ENCODE measurements around the gene PRDM2. TPM values are rescaled to one million over a fixed set of nuclear protein-coding genes. Genes with fewer than 3 reads are reported as not detected.
A peak's percentile ranks its signal among the peaks of the same experiment; 100 is the strongest.

The PRDM2 gene
- polyA plus RNA-seq, 3 donors, result 35.4 to 39.0 (median 35.6) TPM

- DNase-seq (ENCODE audit: low read depth in 3 of 3, low spot score in 2 of 3), result peak in 1 of 3 donors; percentile 19
These were observed 130.8 kb downstream of the PRDM2 start for GRCh38 chr1:13830616-13831280.

GRCh38 chr1:13832100-13832499 is 132.1 kb downstream of the PRDM2 start:
- no peak for DNase-seq (ENCODE audit: low read depth in 3 of 3, low spot score in 2 of 3)

- DNase-seq (ENCODE audit: low read depth in 3 of 3, low spot score in 2 of 3), result no peak
These were observed 132.5 kb downstream of the PRDM2 start for GRCh38 chr1:13832536-13832935.

DNA sequence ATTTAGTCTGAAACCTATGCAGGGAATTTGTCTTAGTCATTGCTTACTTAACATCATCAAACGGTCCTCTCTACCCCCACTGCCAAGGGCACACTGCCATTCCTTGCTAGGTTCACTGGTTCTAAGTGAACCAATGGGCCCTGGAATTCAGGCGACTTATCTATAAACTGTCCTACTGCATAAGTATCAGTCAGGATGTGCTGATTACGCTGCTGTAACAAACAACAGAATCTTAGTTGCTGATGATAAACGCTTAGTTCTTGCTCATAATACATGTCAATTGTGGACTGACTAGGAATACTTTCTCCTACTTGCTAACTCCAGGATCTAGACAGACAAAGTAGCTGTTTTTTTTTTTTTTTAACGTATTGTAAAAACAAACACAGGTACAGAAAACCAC is 136.1 kb downstream of the PRDM2 start:
- no peak for DNase-seq (ENCODE audit: low read depth in 3 of 3, low spot score in 2 of 3)

DNA sequence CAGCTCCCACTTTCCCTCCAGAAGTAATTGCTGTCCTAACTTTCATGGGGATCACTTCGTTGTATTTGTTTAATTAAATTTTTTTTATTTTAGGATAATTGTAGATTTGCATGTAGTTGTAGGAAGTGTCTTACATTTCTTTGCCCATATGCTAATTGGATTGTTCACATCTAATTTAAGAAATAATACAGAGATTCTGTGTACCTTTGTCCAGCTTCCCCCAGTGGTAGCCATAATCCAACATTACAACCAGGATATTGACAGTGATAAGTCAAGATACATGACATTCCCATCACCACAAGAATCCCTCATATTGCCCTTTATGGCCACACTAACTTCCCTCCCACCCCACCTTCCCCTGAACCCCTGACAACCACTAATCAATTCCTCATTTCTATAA is 136.6 kb downstream of the PRDM2 start:
- DNase-seq (ENCODE audit: low read depth in 3 of 3, low spot score in 2 of 3), result no peak

DNA sequence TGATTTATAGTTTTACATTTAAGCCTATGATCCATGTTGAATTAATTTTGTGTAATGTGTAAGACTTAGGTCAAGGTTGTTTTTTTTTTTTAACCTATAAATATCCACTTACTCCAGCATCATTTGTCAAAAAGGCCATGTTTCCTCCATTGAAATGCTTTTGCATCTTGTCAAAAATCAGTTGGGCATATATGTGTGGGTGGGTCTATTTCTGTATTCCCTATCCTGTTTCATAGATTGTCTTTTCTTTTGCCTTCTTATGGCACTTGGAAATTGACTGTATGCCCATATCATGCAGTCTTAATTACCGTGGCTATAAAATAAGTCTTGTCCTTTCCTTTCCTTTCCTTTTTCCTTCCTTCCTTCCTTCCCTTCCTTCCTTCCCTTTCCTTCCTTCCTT is 138.2 kb downstream of the PRDM2 start:
- DNase-seq (ENCODE audit: low read depth in 3 of 3, low spot score in 2 of 3), result no peak

GRCh38 chr1:13842497-13842896 is 142.5 kb downstream of the PRDM2 start:
- DNase-seq (ENCODE audit: low read depth in 3 of 3, low spot score in 2 of 3), result no peak

DNA sequence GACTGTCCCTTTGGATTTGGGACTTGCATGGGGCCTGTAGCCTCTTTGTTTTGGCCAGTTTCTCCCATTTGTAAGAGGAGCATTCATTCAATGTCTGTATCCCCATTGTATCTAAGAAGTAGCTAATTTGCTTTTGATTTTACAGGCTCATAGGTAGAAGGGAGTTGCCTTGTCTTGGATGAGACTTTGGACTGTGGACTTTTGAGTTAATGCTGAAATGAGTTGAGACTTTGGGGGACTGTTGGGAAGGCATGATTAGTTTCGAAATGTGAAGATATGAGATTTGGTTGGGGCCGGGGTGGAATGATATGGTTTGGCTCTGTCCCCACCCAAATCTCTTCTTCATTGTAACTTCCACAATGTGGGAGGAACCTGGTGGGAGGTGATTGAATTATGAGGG is 151.7 kb downstream of the PRDM2 start:
- DNase-seq (ENCODE audit: low read depth in 3 of 3, low spot score in 2 of 3), result no peak

GRCh38 chr1:13855554-13855953 is 155.6 kb downstream of the PRDM2 start:
- DNase-seq (ENCODE audit: low read depth in 3 of 3, low spot score in 2 of 3), result no peak

GRCh38 chr1:13860031-13860430 is 160.0 kb downstream of the PRDM2 start:
- DNase-seq (ENCODE audit: low read depth in 3 of 3, low spot score in 2 of 3), result no peak

- no peak for DNase-seq (ENCODE audit: low read depth in 3 of 3, low spot score in 2 of 3)
These were observed 164.8 kb downstream of the PRDM2 start for GRCh38 chr1:13864760-13865159.

DNA sequence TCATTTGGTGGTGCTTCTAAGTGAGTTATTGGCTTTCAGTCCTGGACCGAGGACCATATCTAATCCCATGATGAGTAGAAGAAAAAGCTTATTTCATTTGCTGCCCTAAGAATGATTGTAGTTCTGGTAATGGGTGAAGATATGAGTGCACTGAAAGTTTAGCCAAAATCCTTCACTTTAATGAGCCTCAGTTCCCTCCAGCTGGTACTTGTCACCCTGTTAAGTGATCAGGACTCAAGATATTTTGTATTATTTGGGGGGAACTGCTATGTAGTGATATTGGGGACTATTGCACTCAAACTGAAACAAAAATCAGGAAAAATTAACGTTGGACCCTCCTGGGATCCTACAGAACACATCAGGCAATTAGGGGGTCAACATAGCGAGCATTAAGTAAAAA is 165.9 kb downstream of the PRDM2 start:
- DNase-seq (ENCODE audit: low read depth in 3 of 3, low spot score in 2 of 3), result no peak

GRCh38 chr1:13867603-13868002 is 167.6 kb downstream of the PRDM2 start:
- no peak for DNase-seq (ENCODE audit: low read depth in 3 of 3, low spot score in 2 of 3)

GRCh38 chr1:13869172-13869797 is 169.3 kb downstream of the PRDM2 start:
- DNase-seq (ENCODE audit: low read depth in 3 of 3, low spot score in 2 of 3), result no peak

GRCh38 chr1:13871413-13871812 is 171.4 kb downstream of the PRDM2 start:
- no peak for DNase-seq (ENCODE audit: low read depth in 3 of 3, low spot score in 2 of 3)

DNA sequence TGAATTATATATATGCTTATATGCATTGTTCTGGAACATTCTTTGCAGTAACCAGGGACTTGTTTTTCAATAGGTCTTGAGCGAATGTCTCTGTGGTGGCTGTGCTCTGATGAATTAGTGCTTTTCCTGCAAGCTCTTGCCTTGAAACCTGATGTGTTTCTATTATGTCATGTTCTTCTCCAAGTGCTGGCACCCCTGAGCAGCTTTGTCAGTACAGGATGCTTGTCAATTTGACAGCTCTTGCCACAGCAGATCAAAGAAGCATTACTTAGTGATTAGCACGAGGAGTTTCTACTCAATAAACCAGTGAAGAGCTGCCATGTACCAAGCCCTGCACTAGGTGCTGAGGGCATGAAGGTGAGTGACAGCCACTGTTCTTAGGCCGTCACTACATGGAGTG is 171.9 kb downstream of the PRDM2 start:
- DNase-seq (ENCODE audit: low read depth in 3 of 3, low spot score in 2 of 3), result no peak

DNA sequence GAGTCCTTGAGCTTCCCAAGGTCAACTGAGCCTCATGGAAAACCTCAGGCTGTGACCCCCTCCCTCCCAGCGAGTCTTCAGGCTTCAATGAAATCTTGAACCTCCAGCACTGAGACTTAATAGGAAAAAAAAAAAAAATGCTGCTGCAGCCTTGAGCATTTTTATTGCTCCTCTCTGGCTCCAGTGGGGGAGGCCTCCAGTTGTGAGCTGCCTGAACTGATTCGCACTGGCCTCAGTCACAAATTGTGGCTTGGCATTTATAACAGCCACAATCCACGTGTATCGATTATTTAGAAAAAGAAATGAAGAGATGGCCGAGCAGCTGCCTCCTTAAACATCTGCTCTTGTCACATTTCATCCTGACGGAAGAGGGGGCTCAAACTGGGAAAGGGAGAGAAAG is 173.0 kb downstream of the PRDM2 start:
- DNase-seq (ENCODE audit: low read depth in 3 of 3, low spot score in 2 of 3), result no peak

Other genes with a start within 250 kb of the PRDM2 start
- gene LRRC38, start 186.2 kb upstream of the PRDM2 start, polyA plus RNA-seq (ENCODE audit: insufficient read length in 3 of 3), result not detected
- gene PDPN, start 116.4 kb upstream of the PRDM2 start, polyA plus RNA-seq (ENCODE audit: insufficient read length in 3 of 3), result 10 to 100 TPM; 16.2 to 23.0 (median 16.9) TPM